GM23248 (cell line): ENCODE data around the gene SUGCT. TPM values are rescaled to one million over a fixed set of nuclear protein-coding genes. Genes with fewer than 3 reads are reported as not detected.

Experiments used
- DNase-seq: peaks from one replicate; pipeline ENCODE4 v3.0.0-alpha.2; 2015
- H2AFZ ChIP-seq: fragments of 200-600 bp; sonication (generic); 2 replicates; pipeline ENCODE4 v1.6.1; 2016; ENCODE audit warnings: antibody characterized with exemption
- H3F3A ChIP-seq: fragments of 200-600 bp; sonication (generic); 2 replicates; pipeline ENCODE4 v1.6.1; 2016; ENCODE audit warnings: mild to moderate bottlenecking, antibody characterized with exemption, mixed run types; ENCODE audit not compliant: insufficient read depth
- H3K27ac ChIP-seq: fragments of 200-600 bp; sonication (generic); 2 replicates; pipeline ENCODE4 v1.5.1; 2016; ENCODE audit warnings: mild to moderate bottlenecking
- H3K27me3 ChIP-seq: fragments of 200-600 bp; sonication (generic); replicated peaks from 2 replicates; pipeline ENCODE4 v1.6.1; 2016; ENCODE audit warnings: mild to moderate bottlenecking; ENCODE audit not compliant: insufficient read depth
- H3K36me3 ChIP-seq: fragments of 200-600 bp; sonication (generic); 2 replicates; pipeline ENCODE4 v1.6.1; 2016; ENCODE audit warnings: low read depth, mild to moderate bottlenecking
- H3K4me1 ChIP-seq: fragments of 200-600 bp; sonication (generic); 2 replicates; pipeline ENCODE4 v1.6.1; 2016; ENCODE audit warnings: mild to moderate bottlenecking; ENCODE audit not compliant: insufficient read depth
- H3K4me2 ChIP-seq: fragments of 200-600 bp; sonication (generic); one replicate; pipeline ENCODE4 v1.6.1; 2016; ENCODE audit warnings: mild to moderate bottlenecking; ENCODE audit not compliant: unreplicated experiment
- H3K4me3 ChIP-seq: fragments of 200-600 bp; sonication (generic); 2 replicates; pipeline ENCODE4 v1.5.1; 2016; ENCODE audit warnings: mild to moderate bottlenecking
- H3K79me2 ChIP-seq: fragments of 200-600 bp; sonication (generic); 2 replicates; pipeline ENCODE4 v1.6.1; 2016; ENCODE audit warnings: mild to moderate bottlenecking; ENCODE audit not compliant: insufficient read depth
- H3K9ac ChIP-seq: fragments of 200-600 bp; sonication (generic); 2 replicates; pipeline ENCODE4 v1.6.1; 2016; ENCODE audit warnings: mild to moderate bottlenecking
- H3K9me2 ChIP-seq: fragments of 200-600 bp; sonication (generic); 2 replicates; pipeline ENCODE4 v1.6.1; 2016; ENCODE audit warnings: mixed run types, mild to moderate bottlenecking, moderate library complexity; ENCODE audit not compliant: insufficient read depth
- H3K9me3 ChIP-seq: fragments of 200-600 bp; sonication (generic); one replicate; pipeline ENCODE4 v1.6.1; 2017; ENCODE audit warnings: low read depth
- H4K20me1 ChIP-seq: fragments of 200-600 bp; sonication (generic); 2 replicates; pipeline ENCODE4 v1.6.0; 2016; ENCODE audit not compliant: insufficient read depth
- EZH2 ChIP-seq: fragments of 200-600 bp; sonication (generic); IDR thresholded peaks from 2 replicates; pipeline ENCODE4 v1.6.1; 2018; ENCODE audit warnings: antibody characterized with exemption, mild to moderate bottlenecking; ENCODE audit not compliant: insufficient read depth, poor library complexity, severe bottlenecking
- EZH2phosphoT487 ChIP-seq: fragments of 200-600 bp; sonication (generic); IDR thresholded peaks from 2 replicates; pipeline ENCODE4 v1.6.1; 2018; ENCODE audit warnings: antibody characterized with exemption, moderate library complexity, mild to moderate bottlenecking, low read depth; ENCODE audit not compliant: insufficient read depth
- WGBS, 2 experiments: methylation state at CpG; one replicate each; pipeline ENCODE4 v1.1.6; 2015 to 2017; ENCODE audit warnings: low lambda C conversion rate in 2 of 2, low coverage in 1 of 2; ENCODE audit errors: missing lambda C conversion rate in 2 of 2; 5-methylcytosine and 5-hydroxymethylcytosine counted together
- in situ Hi-C: fragments of 300-500 bp; cut with MboI; formaldehyde crosslinking; loops from 2 replicates; pipeline ENCODE4 v1.15.0; 2020
- polyA plus RNA-seq: library from polyadenylated mRNA; unstranded; fragments of >200 nt; fragmentation: Nextera tagmentation; extraction: Ambion mirVana; gene quantifications from 2 replicates; pipeline ENCODE4 v1.2.1, GENCODE V29; 2016
- total RNA-seq: library from RNA; depleted of rRNA; stranded (reverse); fragments of >200 nt; shearing (Covaris generic); gene quantifications from 2 replicates; pipeline ENCODE4 v1.2.3, GENCODE V29; 2014

Gene SUGCT
- total and polyA plus RNA-seq, 2 experiments from 2014 or later: 2.2 to 7.1 TPM

DNA sequence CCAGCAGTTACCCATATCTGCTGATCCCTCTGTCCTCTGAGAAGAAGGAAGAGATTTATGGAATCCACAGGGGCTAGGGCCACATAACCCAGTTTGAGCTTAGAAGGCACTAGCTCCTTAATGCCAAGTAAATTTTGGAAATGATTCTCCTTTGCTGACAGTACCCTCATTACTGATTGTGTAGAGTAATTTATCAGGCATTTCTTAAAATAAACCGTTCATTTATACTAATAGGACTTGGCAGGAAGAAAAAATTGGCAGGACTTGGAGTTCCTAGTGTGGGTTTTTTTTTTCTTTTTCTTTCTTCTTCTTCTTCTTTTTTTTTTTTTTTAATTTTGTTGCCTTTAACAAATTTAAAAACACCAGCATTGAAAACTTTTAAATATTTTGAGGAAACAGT is 645.7 kb downstream of the SUGCT start:
- H3K9ac ChIP-seq: no peak overlapping the region
- H3K4me1 ChIP-seq: no peaks in the 10 kb centered on the region
- in situ Hi-C loops: no loop called here
- TF ChIP-seq EZH2phosphoT487: no peak
- TF ChIP-seq EZH2: no peak
- H2AFZ ChIP-seq: no peak overlapping the region
- H3K9me2 ChIP-seq: no peaks in the 10 kb centered on the region
- no peak overlapping the region for H3K4me3 ChIP-seq
- no peaks in the 10 kb centered on the region for H3K36me3 ChIP-seq
- no peaks in the 10 kb centered on the region for H3K27me3 ChIP-seq
- no peaks in the 10 kb centered on the region for H3K79me2 ChIP-seq
- H4K20me1 ChIP-seq: no peaks in the 10 kb centered on the region
- no peaks in the 10 kb centered on the region for H3F3A ChIP-seq
- H3K27ac ChIP-seq: no peak overlapping the region
- 34 to 45% methylated on average over 1 of the region's 1 CpG for WGBS, 2 experiments
- H3K9me3 ChIP-seq: no peaks in the 10 kb centered on the region
- no peak for DNase-seq
- H3K4me2 ChIP-seq: no peak overlapping the region

DNA sequence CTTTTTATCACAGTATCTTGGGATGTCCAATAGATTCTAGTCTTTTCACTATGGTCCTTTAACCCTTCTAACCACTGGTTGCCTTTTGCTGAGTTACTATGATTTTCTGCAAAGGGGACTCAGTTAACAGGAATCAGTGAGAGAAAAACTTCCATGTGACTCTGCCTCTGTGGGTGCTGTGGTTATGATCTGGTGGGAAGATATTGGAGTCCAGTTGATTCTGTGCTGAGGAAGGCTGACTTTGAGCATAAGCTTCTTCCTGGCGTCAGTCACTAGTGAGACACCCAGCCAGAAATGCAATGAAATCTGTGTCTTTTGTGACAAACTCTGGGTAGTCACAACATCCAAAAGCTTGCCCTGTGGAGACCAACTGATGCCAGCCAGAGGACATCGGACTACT is 648.0 kb downstream of the SUGCT start:
- no peak overlapping the region for H3K27ac ChIP-seq
- no peaks in the 10 kb centered on the region for H3F3A ChIP-seq
- H3K4me3 ChIP-seq: no peak overlapping the region
- H3K4me2 ChIP-seq: no peak overlapping the region
- no peak overlapping the region for H2AFZ ChIP-seq
- no peaks in the 10 kb centered on the region for H3K9me2 ChIP-seq
- TF ChIP-seq EZH2phosphoT487 (no peak), EZH2 (no peak)
- no peaks in the 10 kb centered on the region for H3K9me3 ChIP-seq
- no peak overlapping the region for H3K9ac ChIP-seq
- WGBS, 2 experiments: 91 to 93% methylated on average over 2 of the region's 2 CpGs
- DNase-seq: peak; percentile 22
- in situ Hi-C loops: no loop called here
- H3K27me3 ChIP-seq: no peaks in the 10 kb centered on the region
- H4K20me1 ChIP-seq: no peaks in the 10 kb centered on the region
- no peaks in the 10 kb centered on the region for H3K4me1 ChIP-seq
- no peaks in the 10 kb centered on the region for H3K79me2 ChIP-seq
- H3K36me3 ChIP-seq: no peaks in the 10 kb centered on the region

DNA sequence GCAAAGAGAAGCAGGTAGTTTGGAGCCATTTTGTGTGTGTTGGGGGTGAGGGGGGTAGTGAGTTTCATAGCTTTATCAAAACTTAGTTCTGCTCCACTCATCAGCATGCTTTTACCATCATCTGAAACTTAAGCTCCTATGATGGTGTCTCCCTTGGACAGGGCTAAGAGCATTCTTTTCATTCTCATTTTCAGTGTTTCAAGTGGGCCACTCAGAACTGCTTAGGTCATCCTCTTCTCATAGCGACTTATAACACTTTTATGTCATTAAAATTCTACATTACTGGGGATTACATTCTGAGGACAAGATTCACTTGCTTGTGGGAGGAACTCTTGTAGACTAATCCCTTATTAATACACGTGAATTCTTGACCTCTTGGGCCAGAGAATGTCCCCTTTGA is 649.4 kb downstream of the SUGCT start:
- no peak overlapping the region for H2AFZ ChIP-seq
- no peaks in the 10 kb centered on the region for H3K27me3 ChIP-seq
- no peaks in the 10 kb centered on the region for H3K9me2 ChIP-seq
- H3K27ac ChIP-seq: no peak overlapping the region
- no peak overlapping the region for H3K4me2 ChIP-seq
- H3K9ac ChIP-seq: no peak overlapping the region
- H3K36me3 ChIP-seq: no peaks in the 10 kb centered on the region
- no peaks in the 10 kb centered on the region for H3K4me1 ChIP-seq
- H3K9me3 ChIP-seq: no peaks in the 10 kb centered on the region
- TF ChIP-seq EZH2phosphoT487 (no peak), EZH2 (no peak)
- no peak for DNase-seq
- H3F3A ChIP-seq: no peaks in the 10 kb centered on the region
- WGBS, 2 experiments: 66 to 67% methylated on average over 2 of the region's 2 CpGs
- in situ Hi-C loops: no loop called here
- H3K79me2 ChIP-seq: no peaks in the 10 kb centered on the region
- H3K4me3 ChIP-seq: no peak overlapping the region
- no peaks in the 10 kb centered on the region for H4K20me1 ChIP-seq

DNA sequence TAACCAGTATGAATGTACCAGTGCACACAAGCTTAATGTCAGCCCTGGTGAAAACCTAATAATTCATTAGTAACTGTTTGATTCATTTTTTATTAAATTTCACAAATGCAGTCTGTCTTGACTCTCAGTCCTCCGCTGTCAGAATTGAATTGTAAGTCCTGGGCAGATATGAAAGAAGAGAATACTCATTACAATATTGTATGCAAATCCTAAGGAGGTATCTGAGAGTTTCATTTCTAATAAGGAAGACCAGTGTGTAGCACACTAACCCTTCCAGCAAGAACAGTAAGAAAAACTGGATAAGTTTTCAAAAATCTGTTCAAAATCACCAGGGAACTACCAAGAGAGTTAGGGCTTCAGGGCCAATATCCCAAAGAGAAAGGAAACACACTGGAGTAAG is 652.1 kb downstream of the SUGCT start:
- no peak for DNase-seq
- in situ Hi-C loops: no loop called here

DNA sequence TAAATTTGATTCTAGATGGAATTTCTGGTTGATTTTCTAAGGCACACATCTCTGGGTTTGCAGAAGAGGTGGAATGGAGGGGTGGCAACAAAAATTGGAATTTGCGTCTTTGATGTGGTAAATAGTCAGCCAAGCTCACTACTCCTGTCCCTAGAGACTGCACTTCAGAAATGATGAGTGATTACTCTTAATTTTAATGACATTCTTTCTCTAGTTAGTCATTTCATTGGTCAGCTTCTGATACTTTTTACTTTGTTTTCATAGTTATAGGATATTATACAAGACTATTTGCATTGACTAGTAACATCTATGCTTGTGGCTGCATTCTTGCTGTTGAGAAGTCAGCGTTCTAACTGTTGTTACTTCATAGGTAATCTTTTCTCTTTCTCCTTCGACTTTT is 658.3 kb downstream of the SUGCT start:
- in situ Hi-C loops: no loop called here
- peaks cover 16% of the 10 kb centered on the region; the same call in 1 of the 2 replicates for H3F3A ChIP-seq
- peak overlapping the region; percentile 10 for H3K4me2 ChIP-seq
- H3K4me1 ChIP-seq: peaks cover 13% of the 10 kb centered on the region
- H3K9me2 ChIP-seq: no peaks in the 10 kb centered on the region
- H3K4me3 ChIP-seq: no peak overlapping the region
- WGBS, 2 experiments: 34 to 39% methylated on average over 3 of the region's 3 CpGs
- no peaks in the 10 kb centered on the region for H3K36me3 ChIP-seq
- no peaks in the 10 kb centered on the region for H3K9me3 ChIP-seq
- TF ChIP-seq EZH2: no peak
- TF ChIP-seq EZH2phosphoT487: peak; percentile 81; the same call in 1 of the 2 replicates
- DNase-seq: peak; percentile 64
- H3K9ac ChIP-seq: no peak overlapping the region
- no peak overlapping the region for H2AFZ ChIP-seq
- H3K27me3 ChIP-seq: no peaks in the 10 kb centered on the region
- no peaks in the 10 kb centered on the region for H4K20me1 ChIP-seq
- no peak overlapping the region for H3K27ac ChIP-seq
- no peaks in the 10 kb centered on the region for H3K79me2 ChIP-seq

More for the DNA sequence above, 652.1 kb downstream of the SUGCT start:
- Histone ChIP-seq H3F3A (no peaks in the 10 kb centered on the region), H3K27ac (no peak overlapping the region), H2AFZ (no peak overlapping the region), H3K9me2 (no peaks in the 10 kb centered on the region), H3K4me3 (no peak overlapping the region), H4K20me1 (no peaks in the 10 kb centered on the region), H3K9me3 (no peaks in the 10 kb centered on the region), H3K79me2 (no peaks in the 10 kb centered on the region), H3K9ac (no peak overlapping the region), H3K4me1 (no peaks in the 10 kb centered on the region), H3K36me3 (no peaks in the 10 kb centered on the region), H3K4me2 (no peak overlapping the region), H3K27me3 (no peaks in the 10 kb centered on the region)
- TF ChIP-seq EZH2: no peak
- no peak for TF ChIP-seq EZH2phosphoT487
- WGBS, 2 experiments: 96 to 100% methylated on average over 1 of the region's 1 CpG
